K562 (cell line): ENCODE results near the gene TMED4. TPM values are rescaled to one million over a fixed set of nuclear protein-coding genes. Genes with fewer than 3 reads are reported as not detected.

Experiments used
- ARID1B ChIP-seq: fragments of 450-650 bp; IDR thresholded peaks from 2 replicates; pipeline ENCODE4 v1.6.1; 2016; ENCODE audit warnings: antibody characterized with exemption, mild to moderate bottlenecking, inconsistent platforms
- C11orf30 ChIP-seq: fragments of 450-650 bp; IDR thresholded peaks from 2 replicates; pipeline ENCODE4 v1.6.1; 2016; ENCODE audit warnings: low read depth, mild to moderate bottlenecking
- CBX8 ChIP-seq: fragments of 200-600 bp; sonication (generic); IDR thresholded peaks from 2 replicates; pipeline ENCODE4 v1.6.1; 2012; ENCODE audit warnings: borderline replicate concordance, mixed run types, low read depth, mild to moderate bottlenecking, moderate library complexity, mixed read lengths, low read length, control low read depth, inconsistent platforms; ENCODE audit not compliant: poor library complexity, severe bottlenecking; ENCODE audit errors: extremely low read depth
- CHD1 ChIP-seq: fragments of 200-600 bp; sonication (generic); IDR thresholded peaks from one replicate; pipeline ENCODE4 v1.6.1; 2012; ENCODE audit warnings: mild to moderate bottlenecking, moderate library complexity, low read length, inconsistent platforms
- HEY1 ChIP-seq: fragments of 250-450 bp; sonication (Bioruptor Pico); IDR thresholded peaks from 2 replicates; pipeline ENCODE4 v1.5.0; 2020; ENCODE audit warnings: mild to moderate bottlenecking, moderate library complexity, borderline replicate concordance
- IRF2 ChIP-seq: sonication (generic); formaldehyde crosslinking; IDR thresholded peaks from 2 replicates; pipeline ENCODE4 v1.8.1; 2022; ENCODE audit warnings: mild to moderate bottlenecking, missing genetic modification reagents
- KDM1A ChIP-seq, 2 experiments: fragments of 450-650 bp; IDR thresholded peaks; 2 replicates each; pipeline ENCODE4 v1.6.1; 2016; ENCODE audit warnings: mild to moderate bottlenecking in 2 of 2
- KDM2B ChIP-seq: fragments of 250-450 bp; sonication (Bioruptor Pico); IDR thresholded peaks from 2 replicates; pipeline ENCODE4 v1.8.0; 2021; ENCODE audit warnings: mild to moderate bottlenecking, moderate library complexity
- LARP7 ChIP-seq: fragments of 450-650 bp; IDR thresholded peaks from 2 replicates; pipeline ENCODE4 v1.6.1; 2016
- MCM3 ChIP-seq: fragments of 450-650 bp; IDR thresholded peaks from 2 replicates; pipeline ENCODE4 v1.6.1; 2016
- MED1 ChIP-seq: sonication (generic); formaldehyde crosslinking; IDR thresholded peaks from 2 replicates; pipeline ENCODE4 v1.8.1; 2023; ENCODE audit warnings: missing genetic modification reagents, borderline replicate concordance
- NFATC3 ChIP-seq: fragments of 450-650 bp; IDR thresholded peaks from 2 replicates; pipeline ENCODE4 v1.6.1; 2017; ENCODE audit warnings: mild to moderate bottlenecking
- POU5F1 ChIP-seq: fragments of 150-350 bp; IDR thresholded peaks from 2 replicates; pipeline ENCODE4 v1.6.1; 2014; ENCODE audit warnings: borderline replicate concordance, low read length, low read depth, mild to moderate bottlenecking; ENCODE audit not compliant: partially characterized antibody
- PURB ChIP-seq: sonication (generic); formaldehyde crosslinking; IDR thresholded peaks from 2 replicates; pipeline ENCODE4 v1.9.0; 2021; ENCODE audit warnings: low read depth, mild to moderate bottlenecking, missing genetic modification reagents
- SMARCE1 ChIP-seq: fragments of 450-650 bp; IDR thresholded peaks from 2 replicates; pipeline ENCODE4 v1.7.1; 2016; ENCODE audit warnings: mild to moderate bottlenecking
- ZNF12 ChIP-seq: sonication (generic); formaldehyde crosslinking; IDR thresholded peaks from 2 replicates; pipeline ENCODE4 v1.4.0; 2020; ENCODE audit warnings: mild to moderate bottlenecking, missing genetic modification reagents
- ZNF24 ChIP-seq: fragments of 450-650 bp; IDR thresholded peaks from 2 replicates; pipeline ENCODE4 v1.6.1; 2016
- ZNF57 ChIP-seq: fragments of 450-650 bp; formaldehyde crosslinking; IDR thresholded peaks from 2 replicates; pipeline ENCODE4 v1.4.0; 2020; ENCODE audit warnings: mild to moderate bottlenecking, moderate library complexity
- ZNF583 ChIP-seq: fragments of 250-450 bp; sonication (Bioruptor Pico); IDR thresholded peaks from 2 replicates; pipeline ENCODE4 v1.4.0; 2020
- ZNF766 ChIP-seq: fragments of 200-800 bp; sonication (Bioruptor generic); conservative IDR thresholded peaks from 2 replicates; pipeline ENCODE4 v1.6.1; 2016; ENCODE audit warnings: missing genetic modification characterization, missing compliant biosample characterization
- ZSCAN32 ChIP-seq: fragments of 450-650 bp; formaldehyde crosslinking; IDR thresholded peaks from 2 replicates; pipeline ENCODE4 v1.4.0; 2020; ENCODE audit warnings: mild to moderate bottlenecking, moderate library complexity
- polyA plus RNA-seq, 8 experiments: library from polyadenylated mRNA; depleted of rRNA in 4 of 8; stranded (reverse) in 5 of 8; unstranded in 3 of 8; fragments of >200 nt; fragmentation: Nextera tagmentation in 2 of 8; fragmentation: Illumina TruSeq in 1 of 8; extraction: Ambion mirVana in 2 of 8; extraction: Trizol in 1 of 8; gene quantifications; 2 replicates each; pipeline versions ENCODE4 v1.2.1 to v1.2.3, GENCODE V29; 2011 to 2014; ENCODE audit warnings: inconsistent platforms in 1 of 8, missing spikeins in 1 of 8
- total RNA-seq, 7 experiments: library from RNA; depleted of rRNA in 6 of 7; stranded (reverse); fragments of >200 nt in 6 of 7; fragmentation: Illumina TruSeq in 2 of 7; extraction: Trizol in 2 of 7; gene quantifications; 2 replicates each; pipeline versions ENCODE4 v1.2.1 to v1.2.3, GENCODE V29; 2011 to 2021; ENCODE audit warnings: low replicate concordance in 1 of 7
- TF ChIP-seq, protein P1 (sequence below): fragments of 200-800 bp; sonication (Bioruptor generic); IDR thresholded peaks from 2 replicates; pipeline ENCODE4 v1.6.1; 2016; ENCODE audit warnings: missing genetic modification characterization, missing compliant biosample characterization
- TF ChIP-seq, protein P2 (sequence below): fragments of 250-450 bp; sonication (Bioruptor Pico); IDR thresholded peaks from 2 replicates; pipeline ENCODE4 v1.8.0; 2022; ENCODE audit warnings: inconsistent platforms

TMED4 gene
- total and polyA plus RNA-seq, 9 of the 15 experiments (the other 6 are each of a cell fraction or from before 2014, with no cell fraction given), result 20.3 to 64.0 (median 42.1) TPM

DNA sequence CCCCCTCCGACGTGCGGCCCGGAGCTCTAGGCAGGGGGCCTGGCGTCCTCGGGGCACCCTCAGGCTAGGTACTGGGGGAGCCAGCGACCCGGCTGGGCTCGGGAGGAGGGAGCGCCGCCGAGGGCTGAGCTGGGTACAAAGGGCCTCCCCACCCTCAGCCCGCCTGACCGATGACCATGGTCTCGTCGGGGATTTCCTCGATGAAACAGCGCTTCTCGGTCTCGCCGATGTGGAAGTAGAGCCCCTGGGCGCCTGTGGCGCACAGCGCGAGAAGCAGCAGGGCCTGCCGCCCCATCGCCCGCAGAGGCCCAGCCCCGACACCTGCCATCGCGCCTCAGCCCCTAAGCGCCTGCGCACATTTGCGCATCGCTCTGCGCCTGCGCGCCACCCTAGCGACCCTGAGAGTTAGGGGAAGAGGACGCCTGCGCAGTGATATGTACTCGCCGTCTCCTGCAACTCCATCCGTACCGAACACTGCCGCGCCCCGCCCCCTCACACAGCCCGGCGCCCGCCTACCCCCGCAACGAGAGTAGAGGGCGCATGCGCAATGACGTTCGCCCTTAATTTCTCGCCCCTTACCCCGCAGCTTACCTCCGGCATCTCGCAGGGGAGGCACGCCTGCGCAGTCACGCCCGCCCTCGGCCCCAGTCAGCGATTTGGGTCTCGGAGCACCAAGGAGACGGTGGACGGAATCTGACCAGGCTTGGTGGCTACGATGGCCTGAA is at the start of gene TMED4 (continued):
- TF ChIP-seq PURB (CRISPR knock-in tag) (no peak), ZNF766 (no peak), ZSCAN32 (CRISPR knock-in tag) (no peak), LARP7 (no peak), HEY1 (CRISPR knock-in tag) (no peak), C11orf30 (peak; percentile 82), KDM2B (CRISPR knock-in tag) (no peak), ZNF57 (CRISPR knock-in tag) (no peak), KDM1A (IDR thresholded peaks at IDR 0.05) (no peak), MCM3 (no peak), CHD1 (peak; percentile 70), NFATC3 (no peak), ZNF24 (no peak), IRF2 (CRISPR knock-in tag) (no peak), SMARCE1 (no peak), ZNF583 (CRISPR knock-in tag) (peak; percentile 49; the same call in 1 of the 2 replicates), MED1 (CRISPR knock-in tag) (no peak), CBX8 (no peak), ARID1B (no peak), ZNF12 (CRISPR knock-in tag) (peak; percentile 38; the same call in 1 of the 2 replicates), POU5F1 (peak; percentile 38)
- TF ChIP-seq, protein P1, sequence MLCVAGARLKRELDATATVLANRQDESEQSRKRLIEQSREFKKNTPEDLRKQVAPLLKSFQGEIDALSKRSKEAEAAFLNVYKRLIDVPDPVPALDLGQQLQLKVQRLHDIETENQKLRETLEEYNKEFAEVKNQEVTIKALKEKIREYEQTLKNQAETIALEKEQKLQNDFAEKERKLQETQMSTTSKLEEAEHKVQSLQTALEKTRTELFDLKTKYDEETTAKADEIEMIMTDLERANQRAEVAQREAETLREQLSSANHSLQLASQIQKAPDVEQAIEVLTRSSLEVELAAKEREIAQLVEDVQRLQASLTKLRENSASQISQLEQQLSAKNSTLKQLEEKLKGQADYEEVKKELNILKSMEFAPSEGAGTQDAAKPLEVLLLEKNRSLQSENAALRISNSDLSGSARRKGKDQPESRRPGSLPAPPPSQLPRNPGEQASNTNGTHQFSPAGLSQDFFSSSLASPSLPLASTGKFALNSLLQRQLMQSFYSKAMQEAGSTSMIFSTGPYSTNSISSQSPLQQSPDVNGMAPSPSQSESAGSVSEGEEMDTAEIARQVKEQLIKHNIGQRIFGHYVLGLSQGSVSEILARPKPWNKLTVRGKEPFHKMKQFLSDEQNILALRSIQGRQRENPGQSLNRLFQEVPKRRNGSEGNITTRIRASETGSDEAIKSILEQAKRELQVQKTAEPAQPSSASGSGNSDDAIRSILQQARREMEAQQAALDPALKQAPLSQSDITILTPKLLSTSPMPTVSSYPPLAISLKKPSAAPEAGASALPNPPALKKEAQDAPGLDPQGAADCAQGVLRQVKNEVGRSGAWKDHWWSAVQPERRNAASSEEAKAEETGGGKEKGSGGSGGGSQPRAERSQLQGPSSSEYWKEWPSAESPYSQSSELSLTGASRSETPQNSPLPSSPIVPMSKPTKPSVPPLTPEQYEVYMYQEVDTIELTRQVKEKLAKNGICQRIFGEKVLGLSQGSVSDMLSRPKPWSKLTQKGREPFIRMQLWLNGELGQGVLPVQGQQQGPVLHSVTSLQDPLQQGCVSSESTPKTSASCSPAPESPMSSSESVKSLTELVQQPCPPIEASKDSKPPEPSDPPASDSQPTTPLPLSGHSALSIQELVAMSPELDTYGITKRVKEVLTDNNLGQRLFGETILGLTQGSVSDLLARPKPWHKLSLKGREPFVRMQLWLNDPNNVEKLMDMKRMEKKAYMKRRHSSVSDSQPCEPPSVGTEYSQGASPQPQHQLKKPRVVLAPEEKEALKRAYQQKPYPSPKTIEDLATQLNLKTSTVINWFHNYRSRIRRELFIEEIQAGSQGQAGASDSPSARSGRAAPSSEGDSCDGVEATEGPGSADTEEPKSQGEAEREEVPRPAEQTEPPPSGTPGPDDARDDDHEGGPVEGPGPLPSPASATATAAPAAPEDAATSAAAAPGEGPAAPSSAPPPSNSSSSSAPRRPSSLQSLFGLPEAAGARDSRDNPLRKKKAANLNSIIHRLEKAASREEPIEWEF (CRISPR knock-in tag), result no peak
- TF ChIP-seq, protein P2, sequence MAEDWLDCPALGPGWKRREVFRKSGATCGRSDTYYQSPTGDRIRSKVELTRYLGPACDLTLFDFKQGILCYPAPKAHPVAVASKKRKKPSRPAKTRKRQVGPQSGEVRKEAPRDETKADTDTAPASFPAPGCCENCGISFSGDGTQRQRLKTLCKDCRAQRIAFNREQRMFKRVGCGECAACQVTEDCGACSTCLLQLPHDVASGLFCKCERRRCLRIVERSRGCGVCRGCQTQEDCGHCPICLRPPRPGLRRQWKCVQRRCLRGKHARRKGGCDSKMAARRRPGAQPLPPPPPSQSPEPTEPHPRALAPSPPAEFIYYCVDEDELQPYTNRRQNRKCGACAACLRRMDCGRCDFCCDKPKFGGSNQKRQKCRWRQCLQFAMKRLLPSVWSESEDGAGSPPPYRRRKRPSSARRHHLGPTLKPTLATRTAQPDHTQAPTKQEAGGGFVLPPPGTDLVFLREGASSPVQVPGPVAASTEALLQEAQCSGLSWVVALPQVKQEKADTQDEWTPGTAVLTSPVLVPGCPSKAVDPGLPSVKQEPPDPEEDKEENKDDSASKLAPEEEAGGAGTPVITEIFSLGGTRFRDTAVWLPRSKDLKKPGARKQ (CRISPR knock-in tag), result no peak
